MM.1S (cell line): ENCODE data around the gene SNRNP40.

Experiments used
- EZH2 ChIP-seq: fragments of 300-600 bp; sonication (generic); optimal IDR thresholded peaks from 2 replicates; pipeline ENCODE3; 2017; ENCODE audit warnings: low read depth, mild to moderate bottlenecking, antibody characterized with exemption, low read length, mixed read lengths
- EZH2phosphoT487 ChIP-seq: fragments of 300-600 bp; sonication (generic); IDR thresholded peaks from 2 replicates; pipeline ENCODE4 v1.6.1; 2018; ENCODE audit warnings: antibody characterized with exemption, low read length
- TF ChIP-seq, protein P1 (sequence below): fragments of 300-600 bp; sonication (generic); IDR thresholded peaks from 2 replicates; pipeline ENCODE4 v1.5.1; 2016; ENCODE audit warnings: antibody characterized with exemption, low read length, mixed read lengths

GRCh38 chr1:31227891-31228568 lies 68.6 kb downstream of the SNRNP40 start:
- TF ChIP-seq, protein P1, sequence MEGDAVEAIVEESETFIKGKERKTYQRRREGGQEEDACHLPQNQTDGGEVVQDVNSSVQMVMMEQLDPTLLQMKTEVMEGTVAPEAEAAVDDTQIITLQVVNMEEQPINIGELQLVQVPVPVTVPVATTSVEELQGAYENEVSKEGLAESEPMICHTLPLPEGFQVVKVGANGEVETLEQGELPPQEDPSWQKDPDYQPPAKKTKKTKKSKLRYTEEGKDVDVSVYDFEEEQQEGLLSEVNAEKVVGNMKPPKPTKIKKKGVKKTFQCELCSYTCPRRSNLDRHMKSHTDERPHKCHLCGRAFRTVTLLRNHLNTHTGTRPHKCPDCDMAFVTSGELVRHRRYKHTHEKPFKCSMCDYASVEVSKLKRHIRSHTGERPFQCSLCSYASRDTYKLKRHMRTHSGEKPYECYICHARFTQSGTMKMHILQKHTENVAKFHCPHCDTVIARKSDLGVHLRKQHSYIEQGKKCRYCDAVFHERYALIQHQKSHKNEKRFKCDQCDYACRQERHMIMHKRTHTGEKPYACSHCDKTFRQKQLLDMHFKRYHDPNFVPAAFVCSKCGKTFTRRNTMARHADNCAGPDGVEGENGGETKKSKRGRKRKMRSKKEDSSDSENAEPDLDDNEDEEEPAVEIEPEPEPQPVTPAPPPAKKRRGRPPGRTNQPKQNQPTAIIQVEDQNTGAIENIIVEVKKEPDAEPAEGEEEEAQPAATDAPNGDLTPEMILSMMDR = no peak
- TF ChIP-seq EZH2 (no peak), EZH2phosphoT487 (no peak)
